ENCODE results near the gene LTBP2. TPM values are rescaled to one million over a fixed set of nuclear protein-coding genes. Genes with fewer than 3 reads are reported as not detected.

Gene LTBP2
- total and polyA plus RNA-seq, 2 of the 13 experiments (the other 11 are each of a cell fraction or from before 2014, with no cell fraction given): 0.20 to 0.41 TPM

DNA sequence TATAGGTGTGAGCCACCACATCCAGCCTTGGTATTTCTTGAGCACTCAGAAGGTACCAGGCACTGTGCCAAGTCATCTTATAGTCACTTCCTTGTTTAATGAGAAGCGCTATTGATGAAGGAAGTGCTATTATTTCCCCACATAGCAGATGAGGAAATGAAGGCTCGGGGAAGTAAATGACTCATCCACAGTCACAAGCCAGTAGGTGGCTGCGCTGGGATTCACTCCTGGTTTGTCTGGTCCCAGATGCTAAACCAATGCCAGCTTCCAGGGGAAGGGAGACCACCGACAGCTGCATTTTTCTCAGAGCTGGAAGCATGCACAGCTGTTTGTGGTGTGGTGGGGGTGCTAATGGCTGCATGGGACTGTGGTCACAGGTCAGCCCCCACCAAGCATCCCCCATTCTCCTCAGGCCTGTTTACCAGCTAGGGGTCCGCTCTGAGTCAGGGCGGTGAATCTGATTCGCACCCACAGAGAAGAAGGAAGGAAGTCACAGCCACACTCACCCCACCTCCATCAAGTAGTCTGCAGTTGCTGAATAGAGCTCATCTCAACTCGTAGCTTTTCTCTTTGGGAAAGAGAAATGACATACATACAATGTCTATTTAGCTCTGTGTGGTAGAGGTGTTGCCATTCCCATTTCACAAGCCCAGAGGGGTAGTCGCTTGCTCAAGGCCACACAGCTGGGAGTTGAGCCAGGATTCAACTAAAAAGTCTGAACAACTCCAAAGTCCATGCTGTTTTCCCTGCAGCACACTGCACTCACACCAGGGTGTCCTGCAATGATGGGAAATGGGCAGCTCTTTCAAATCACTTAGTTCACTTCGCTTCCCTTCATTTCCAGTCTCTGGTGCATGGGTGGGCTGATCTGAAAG lies 6.3 kb upstream of the LTBP2 start (continued):
- TF ChIP-seq, protein P1, sequence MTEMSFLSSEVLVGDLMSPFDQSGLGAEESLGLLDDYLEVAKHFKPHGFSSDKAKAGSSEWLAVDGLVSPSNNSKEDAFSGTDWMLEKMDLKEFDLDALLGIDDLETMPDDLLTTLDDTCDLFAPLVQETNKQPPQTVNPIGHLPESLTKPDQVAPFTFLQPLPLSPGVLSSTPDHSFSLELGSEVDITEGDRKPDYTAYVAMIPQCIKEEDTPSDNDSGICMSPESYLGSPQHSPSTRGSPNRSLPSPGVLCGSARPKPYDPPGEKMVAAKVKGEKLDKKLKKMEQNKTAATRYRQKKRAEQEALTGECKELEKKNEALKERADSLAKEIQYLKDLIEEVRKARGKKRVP (CRISPR knock-in tag; IDR thresholded peaks at IDR 0.05): no peak
- no peak for TF ChIP-seq PLSCR1 (CRISPR knock-in tag; IDR thresholded peaks at IDR 0.05; ENCODE audit: borderline replicate concordance)
- TF ChIP-seq NCOA2 (CRISPR knock-in tag; IDR thresholded peaks at IDR 0.05): peak; percentile 74
- no peak for TF ChIP-seq STAT5B (CRISPR knock-in tag; IDR thresholded peaks at IDR 0.05)
- no peak for TF ChIP-seq FOXK2 (IDR thresholded peaks at IDR 0.05)
- peak; percentile 91 for TF ChIP-seq HNF4A (CRISPR knock-in tag; IDR thresholded peaks at IDR 0.05)
- TF ChIP-seq, protein P2, sequence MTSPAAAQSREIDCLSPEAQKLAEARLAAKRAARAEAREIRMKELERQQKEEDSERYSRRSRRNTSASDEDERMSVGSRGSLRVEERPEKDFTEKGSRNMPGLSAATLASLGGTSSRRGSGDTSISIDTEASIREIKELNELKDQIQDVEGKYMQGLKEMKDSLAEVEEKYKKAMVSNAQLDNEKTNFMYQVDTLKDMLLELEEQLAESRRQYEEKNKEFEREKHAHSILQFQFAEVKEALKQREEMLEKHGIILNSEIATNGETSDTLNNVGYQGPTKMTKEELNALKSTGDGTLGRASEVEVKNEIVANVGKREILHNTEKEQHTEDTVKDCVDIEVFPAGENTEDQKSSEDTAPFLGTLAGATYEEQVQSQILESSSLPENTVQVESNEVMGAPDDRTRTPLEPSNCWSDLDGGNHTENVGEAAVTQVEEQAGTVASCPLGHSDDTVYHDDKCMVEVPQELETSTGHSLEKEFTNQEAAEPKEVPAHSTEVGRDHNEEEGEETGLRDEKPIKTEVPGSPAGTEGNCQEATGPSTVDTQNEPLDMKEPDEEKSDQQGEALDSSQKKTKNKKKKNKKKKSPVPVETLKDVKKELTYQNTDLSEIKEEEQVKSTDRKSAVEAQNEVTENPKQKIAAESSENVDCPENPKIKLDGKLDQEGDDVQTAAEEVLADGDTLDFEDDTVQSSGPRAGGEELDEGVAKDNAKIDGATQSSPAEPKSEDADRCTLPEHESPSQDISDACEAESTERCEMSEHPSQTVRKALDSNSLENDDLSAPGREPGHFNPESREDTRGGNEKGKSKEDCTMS (CRISPR knock-in tag; conservative IDR thresholded peaks at IDR 0.05): no peak
- peak; percentile 18; the same call in 1 of the 2 replicates for TF ChIP-seq ETV5 (CRISPR knock-in tag; IDR thresholded peaks at IDR 0.05; ENCODE audit: borderline replicate concordance)
- no peak for TF ChIP-seq FOXC1 (CRISPR knock-in tag; IDR thresholded peaks at IDR 0.05; ENCODE audit: borderline replicate concordance)
- no peak for TF ChIP-seq NR2F6 (IDR thresholded peaks at IDR 0.05)
- no peak for TF ChIP-seq NR2F6 (CRISPR knock-in tag; IDR thresholded peaks at IDR 0.05)
- TF ChIP-seq PHF8 (CRISPR knock-in tag; IDR thresholded peaks at IDR 0.05): no peak
- no peak for TF ChIP-seq ZEB1 (IDR thresholded peaks at IDR 0.05; ENCODE audit: insufficient replicate concordance, low read depth)
- no peak for TF ChIP-seq ZKSCAN1 (IDR thresholded peaks at IDR 0.05; ENCODE audit: low read length)
- TF ChIP-seq HNRNPH1 (optimal IDR thresholded peaks at IDR 0.05; ENCODE audit: low read depth, low read length): no peak
- no peak for TF ChIP-seq ZSCAN9 (CRISPR knock-in tag; IDR thresholded peaks at IDR 0.05; ENCODE audit: borderline replicate concordance)
- no peak for TF ChIP-seq KDM6A (CRISPR knock-in tag; IDR thresholded peaks at IDR 0.05; ENCODE audit: low read depth)
- TF ChIP-seq SMAD1 (CRISPR knock-in tag; IDR thresholded peaks at IDR 0.05; ENCODE audit: borderline replicate concordance, low read depth): no peak
- no peak for TF ChIP-seq ZFP62 (CRISPR knock-in tag; IDR thresholded peaks at IDR 0.05)
- TF ChIP-seq, protein P3, sequence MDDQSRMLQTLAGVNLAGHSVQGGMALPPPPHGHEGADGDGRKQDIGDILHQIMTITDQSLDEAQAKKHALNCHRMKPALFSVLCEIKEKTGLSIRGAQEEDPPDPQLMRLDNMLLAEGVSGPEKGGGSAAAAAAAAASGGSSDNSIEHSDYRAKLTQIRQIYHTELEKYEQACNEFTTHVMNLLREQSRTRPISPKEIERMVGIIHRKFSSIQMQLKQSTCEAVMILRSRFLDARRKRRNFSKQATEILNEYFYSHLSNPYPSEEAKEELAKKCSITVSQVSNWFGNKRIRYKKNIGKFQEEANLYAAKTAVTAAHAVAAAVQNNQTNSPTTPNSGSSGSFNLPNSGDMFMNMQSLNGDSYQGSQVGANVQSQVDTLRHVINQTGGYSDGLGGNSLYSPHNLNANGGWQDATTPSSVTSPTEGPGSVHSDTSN (CRISPR knock-in tag; IDR thresholded peaks at IDR 0.05; ENCODE audit: borderline replicate concordance): no peak
- no peak for TF ChIP-seq ZZZ3 (CRISPR knock-in tag; IDR thresholded peaks at IDR 0.05; ENCODE audit: borderline replicate concordance)
- no peak for TF ChIP-seq EHMT2 (IDR thresholded peaks at IDR 0.05; ENCODE audit: borderline replicate concordance, low read depth, low read length)
- TF ChIP-seq HES4 (CRISPR knock-in tag; IDR thresholded peaks at IDR 0.05; ENCODE audit: borderline replicate concordance): no peak
- no peak for TF ChIP-seq ZNF143 (CRISPR knock-in tag; IDR thresholded peaks at IDR 0.05)
- no peak for TF ChIP-seq ATF7 (IDR thresholded peaks at IDR 0.05)
- TF ChIP-seq ATF7 (CRISPR knock-in tag; IDR thresholded peaks at IDR 0.05): no peak
- no peak for TF ChIP-seq HIVEP1 (CRISPR knock-in tag; IDR thresholded peaks at IDR 0.05)
- no peak for TF ChIP-seq TEAD2 (CRISPR knock-in tag; IDR thresholded peaks at IDR 0.05)
- no peak for TF ChIP-seq MIXL1 (CRISPR knock-in tag; IDR thresholded peaks at IDR 0.05)

Measured in HepG2 (cell line).